ENCODE results near the gene LRRC56. TPM values are rescaled to one million over a fixed set of nuclear protein-coding genes. Genes with fewer than 3 reads are reported as not detected.
A peak's percentile ranks its signal among the peaks of the same experiment; 100 is the strongest.

The LRRC56 gene
- total RNA-seq, 3 donors from 2014 or later: 1.5 to 5.2 (median 4.8) TPM

GRCh38 chr11:489610-490185 lies 47.6 kb upstream of the LRRC56 start:
- DNase-seq: peak in 1 of 3 donors; percentile 44
- ATAC-seq: no peak
- TF ChIP-seq CTCF (IDR thresholded peaks at IDR 0.05): no peak
- H3K4me3 ChIP-seq: no peak overlapping the region
- no peaks in the 10 kb centered on the region for H3K9me3 ChIP-seq
- H3K36me3 ChIP-seq (ENCODE audit: low read depth): peaks cover 3% of the 10 kb centered on the region
- peaks cover 9% of the 10 kb centered on the region for H3K4me1 ChIP-seq (ENCODE audit: low read depth)
- intact Hi-C loops (cut with DNase I, micrococcal nuclease): no loop called here

GRCh38 chr11:490186-490929 lies 47.0 kb upstream of the LRRC56 start:
- Histone ChIP-seq H3K4me1 (ENCODE audit: low read depth) (peaks cover 9% of the 10 kb centered on the region), H3K36me3 (ENCODE audit: low read depth) (peaks cover 3% of the 10 kb centered on the region), H3K9me3 (no peaks in the 10 kb centered on the region), H3K4me3 (no peak overlapping the region)
- ATAC-seq (no peak), DNase-seq (peak in 1 of 3 donors; percentile 47)
- intact Hi-C loops (cut with DNase I, micrococcal nuclease): no loop called here
- no peak for TF ChIP-seq CTCF (IDR thresholded peaks at IDR 0.05)

GRCh38 chr11:490930-491260 lies 46.4 kb upstream of the LRRC56 start:
- Histone ChIP-seq H3K36me3 (ENCODE audit: low read depth) (peaks cover 3% of the 10 kb centered on the region), H3K4me1 (ENCODE audit: low read depth) (peaks cover 9% of the 10 kb centered on the region), H3K9me3 (no peaks in the 10 kb centered on the region), H3K4me3 (no peak overlapping the region)
- ATAC-seq (no peak), DNase-seq (peak in 1 of 3 donors; percentile 45)
- intact Hi-C loops (cut with DNase I, micrococcal nuclease): no loop called here
- TF ChIP-seq CTCF (IDR thresholded peaks at IDR 0.05): no peak

GRCh38 chr11:491358-491757 lies 46.0 kb upstream of the LRRC56 start:
- intact Hi-C loops (cut with DNase I, micrococcal nuclease): no loop called here
- TF ChIP-seq CTCF (IDR thresholded peaks at IDR 0.05): no peak
- DNase-seq: peak in 1 of 3 donors; percentile 42
- no peak for ATAC-seq
- peaks cover 3% of the 10 kb centered on the region for H3K36me3 ChIP-seq (ENCODE audit: low read depth)
- no peak overlapping the region for H3K4me3 ChIP-seq
- H3K4me1 ChIP-seq (ENCODE audit: low read depth): peaks cover 9% of the 10 kb centered on the region
- H3K9me3 ChIP-seq: no peaks in the 10 kb centered on the region

GRCh38 chr11:492427-493226 lies 44.7 kb upstream of the LRRC56 start:
- peak in 1 of 3 donors; percentile 53 for DNase-seq
- Histone ChIP-seq H3K4me1 (ENCODE audit: low read depth) (peaks cover 6% of the 10 kb centered on the region), H3K36me3 (ENCODE audit: low read depth) (peaks cover 3% of the 10 kb centered on the region), H3K9me3 (no peaks in the 10 kb centered on the region), H3K4me3 (no peak overlapping the region)
- no peak for TF ChIP-seq CTCF (IDR thresholded peaks at IDR 0.05)
- peak; percentile 11 for ATAC-seq
- intact Hi-C loops (cut with DNase I, micrococcal nuclease): no loop called here

All from mucosa of descending colon (tissue), 3 donors.